ENCODE results near the gene GPR39. TPM values are rescaled to one million over a fixed set of nuclear protein-coding genes. Genes with fewer than 3 reads are reported as not detected.

The GPR39 gene
- total RNA-seq, 1 experiment from 2014 or later = 20.9 TPM

GRCh38 chr2:132419941-132420340 lies 3.3 kb downstream of the GPR39 start:
- CTCF ChIA-PET = no interaction called here
- peak overlapping the region; percentile 73 for H3K4me3 ChIP-seq

DNA sequence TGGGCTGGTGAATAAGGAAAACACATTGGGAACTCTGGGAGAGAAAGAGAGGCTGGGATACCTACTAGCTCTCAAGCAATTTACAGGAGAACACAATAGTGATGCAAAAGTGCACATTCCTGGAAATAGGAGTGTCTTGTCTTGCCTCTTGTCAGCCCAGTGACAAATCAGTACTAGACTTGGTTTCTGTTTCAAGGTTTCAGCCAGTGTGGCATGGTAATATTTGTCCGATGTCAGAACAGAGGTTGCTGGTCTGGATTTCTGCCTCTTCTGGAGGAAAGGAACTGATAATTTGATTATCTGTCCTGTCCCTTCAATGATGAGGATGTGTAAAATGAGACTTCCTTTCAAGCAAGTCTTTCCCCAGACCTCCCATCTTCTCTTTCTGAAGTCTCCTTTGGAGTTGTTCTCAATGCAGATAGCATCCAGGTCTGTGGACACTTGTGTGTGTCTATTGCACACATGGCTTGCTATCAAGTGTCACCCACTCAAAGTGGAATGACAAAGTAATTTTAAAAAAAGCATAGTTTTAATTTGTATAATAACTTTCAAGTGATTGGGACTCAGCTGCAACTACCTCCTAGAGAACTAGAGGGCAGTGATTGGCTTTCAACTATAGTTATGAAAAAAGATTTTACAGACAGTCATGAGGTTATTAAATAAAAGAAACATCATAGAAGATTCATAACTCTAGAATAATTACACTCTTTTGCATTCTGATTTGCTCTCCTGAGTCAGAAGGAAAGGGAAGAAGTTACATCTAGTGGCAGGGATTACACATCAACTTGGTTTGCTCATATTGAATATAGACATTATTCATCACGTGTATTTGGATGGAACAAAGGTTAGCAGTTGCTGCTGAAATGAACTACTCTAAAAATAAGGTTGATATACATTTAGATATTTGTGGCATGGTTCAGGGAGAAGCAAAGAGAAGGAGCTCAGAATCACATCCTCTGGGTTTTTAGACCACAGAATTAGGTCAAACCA lies 4.5 kb downstream of the GPR39 start:
- H3K36me3 ChIP-seq (ENCODE audit: low read depth) = peaks cover 27% of the 10 kb centered on the region; the same call in 1 of the 2 replicates
- no peaks in the 10 kb centered on the region for H3K9me2 ChIP-seq (ENCODE audit: insufficient read depth)
- H3K4me2 ChIP-seq = peak overlapping the region; percentile 97
- no peak for TF ChIP-seq EZH2 (IDR thresholded peaks at IDR 0.05; ENCODE audit: low read depth)
- TF ChIP-seq, protein P1, sequence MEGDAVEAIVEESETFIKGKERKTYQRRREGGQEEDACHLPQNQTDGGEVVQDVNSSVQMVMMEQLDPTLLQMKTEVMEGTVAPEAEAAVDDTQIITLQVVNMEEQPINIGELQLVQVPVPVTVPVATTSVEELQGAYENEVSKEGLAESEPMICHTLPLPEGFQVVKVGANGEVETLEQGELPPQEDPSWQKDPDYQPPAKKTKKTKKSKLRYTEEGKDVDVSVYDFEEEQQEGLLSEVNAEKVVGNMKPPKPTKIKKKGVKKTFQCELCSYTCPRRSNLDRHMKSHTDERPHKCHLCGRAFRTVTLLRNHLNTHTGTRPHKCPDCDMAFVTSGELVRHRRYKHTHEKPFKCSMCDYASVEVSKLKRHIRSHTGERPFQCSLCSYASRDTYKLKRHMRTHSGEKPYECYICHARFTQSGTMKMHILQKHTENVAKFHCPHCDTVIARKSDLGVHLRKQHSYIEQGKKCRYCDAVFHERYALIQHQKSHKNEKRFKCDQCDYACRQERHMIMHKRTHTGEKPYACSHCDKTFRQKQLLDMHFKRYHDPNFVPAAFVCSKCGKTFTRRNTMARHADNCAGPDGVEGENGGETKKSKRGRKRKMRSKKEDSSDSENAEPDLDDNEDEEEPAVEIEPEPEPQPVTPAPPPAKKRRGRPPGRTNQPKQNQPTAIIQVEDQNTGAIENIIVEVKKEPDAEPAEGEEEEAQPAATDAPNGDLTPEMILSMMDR (conservative IDR thresholded peaks at IDR 0.05) = peak; percentile 53; the same call in 1 of the 2 replicates
- peaks cover 70% of the 10 kb centered on the region for H3K4me1 ChIP-seq (replicated peaks; ENCODE audit: insufficient read depth)
- peak overlapping the region; percentile 73 for H3K4me3 ChIP-seq
- peaks cover 94% of the 10 kb centered on the region for H3K79me2 ChIP-seq (ENCODE audit: low read depth)
- ChIA-PET CTCF (interaction anchor here (1.0 kb wide), 1 partner anchor 9 kb away, joined by 3 read pairs; no protein-coding TSS in a partner anchor), POLR2A (ENCODE audit: unreplicated experiment) (interaction anchor here (0.6 kb wide), 1 partner anchor 201 kb away, joined by 5 read pairs; no protein-coding TSS in a partner anchor)
- H4K20me1 ChIP-seq (ENCODE audit: insufficient read depth) = peaks cover 7% of the 10 kb centered on the region; the same call in 1 of the 2 replicates
- H3F3A ChIP-seq (ENCODE audit: insufficient read depth, low read depth) = peaks cover 13% of the 10 kb centered on the region
- H2AFZ ChIP-seq = no peak overlapping the region
- DNase-seq = no peak
- H3K27me3 ChIP-seq (ENCODE audit: insufficient read depth, low read depth) = no peaks in the 10 kb centered on the region
- no peaks in the 10 kb centered on the region; the same call in 1 of the 2 replicates for H3K9me3 ChIP-seq (ENCODE audit: insufficient read depth, low read depth)
- intact Hi-C loops (cut with micrococcal nuclease; ENCODE audit: unreplicated experiment) = no loop called here
- H3K27ac ChIP-seq = no peak overlapping the region; the same call in 1 of the 2 replicates
- BruUV-seq (replicated peaks) = no TSS peak

More at GRCh38 chr2:132419941-132420340, 3.3 kb downstream of the GPR39 start:
- POLR2A ChIA-PET (ENCODE audit: unreplicated experiment) = no interaction called here
- peaks cover 7% of the 10 kb centered on the region; the same call in 1 of the 2 replicates for H4K20me1 ChIP-seq (ENCODE audit: insufficient read depth)
- no TSS peak for BruUV-seq (replicated peaks)
- no peaks in the 10 kb centered on the region for H3K9me2 ChIP-seq (ENCODE audit: insufficient read depth)
- no peaks in the 10 kb centered on the region for H3K27me3 ChIP-seq (ENCODE audit: insufficient read depth, low read depth)
- H3F3A ChIP-seq (ENCODE audit: insufficient read depth, low read depth) = peaks cover 22% of the 10 kb centered on the region
- peak overlapping the region; percentile 97 for H3K4me2 ChIP-seq
- DNase-seq = no peak
- 0 out of 2 replicates have a peak overlapping the region, but pooled peaks have one; percentile 77 for H3K27ac ChIP-seq
- H3K9me3 ChIP-seq (ENCODE audit: insufficient read depth, low read depth) = no peaks in the 10 kb centered on the region; the same call in 1 of the 2 replicates
- no peak for TF ChIP-seq EZH2 (IDR thresholded peaks at IDR 0.05; ENCODE audit: low read depth)
- TF ChIP-seq, protein P1 (conservative IDR thresholded peaks at IDR 0.05) = no peak
- peaks cover 82% of the 10 kb centered on the region for H3K79me2 ChIP-seq (ENCODE audit: low read depth)
- intact Hi-C loops (cut with micrococcal nuclease; ENCODE audit: unreplicated experiment) = loop anchor here (5.0 to 10.0 kb wide), 3 partner anchors 127 to 252 kb away; partner anchors contain the start of gene LYPD1
- peaks cover 22% of the 10 kb centered on the region; the same call in 1 of the 2 replicates for H3K36me3 ChIP-seq (ENCODE audit: low read depth)
- H3K4me1 ChIP-seq (replicated peaks; ENCODE audit: insufficient read depth) = peaks cover 68% of the 10 kb centered on the region
- H2AFZ ChIP-seq = no peak overlapping the region

- no peaks in the 10 kb centered on the region for H3K27me3 ChIP-seq (ENCODE audit: insufficient read depth, low read depth)
- peaks cover 97% of the 10 kb centered on the region for H3K79me2 ChIP-seq (ENCODE audit: low read depth)
- no peaks in the 10 kb centered on the region; the same call in 1 of the 2 replicates for H3K9me3 ChIP-seq (ENCODE audit: insufficient read depth, low read depth)
- CTCF ChIA-PET = interaction anchor here (0.6 to 1.0 kb wide), 2 partner anchors 8 to 22 kb away, joined by 3 to 4 read pairs; no protein-coding TSS in a partner anchor
- H3K4me2 ChIP-seq = peak overlapping the region; percentile 37
- H3K4me1 ChIP-seq (replicated peaks; ENCODE audit: insufficient read depth) = peaks cover 75% of the 10 kb centered on the region
- intact Hi-C loops (cut with micrococcal nuclease; ENCODE audit: unreplicated experiment) = no loop called here
- TF ChIP-seq EZH2 (IDR thresholded peaks at IDR 0.05; ENCODE audit: low read depth) = no peak
- TF ChIP-seq, protein P1 (conservative IDR thresholded peaks at IDR 0.05) = no peak
- H3K27ac ChIP-seq = no peak overlapping the region
- H4K20me1 ChIP-seq (ENCODE audit: insufficient read depth) = peaks cover 7% of the 10 kb centered on the region; the same call in 1 of the 2 replicates
- DNase-seq = no peak
- peaks cover 9% of the 10 kb centered on the region; the same call in 1 of the 2 replicates for H3F3A ChIP-seq (ENCODE audit: insufficient read depth, low read depth)
- peaks cover 33% of the 10 kb centered on the region; the same call in 1 of the 2 replicates for H3K36me3 ChIP-seq (ENCODE audit: low read depth)
- no peaks in the 10 kb centered on the region for H3K9me2 ChIP-seq (ENCODE audit: insufficient read depth)
- no TSS peak for BruUV-seq (replicated peaks)
- H2AFZ ChIP-seq = no peak overlapping the region
- POLR2A ChIA-PET (ENCODE audit: unreplicated experiment) = no interaction called here
- no peak overlapping the region for H3K4me3 ChIP-seq
These were observed 6.1 kb downstream of the GPR39 start for GRCh38 chr2:132422736-132423135.
